ENCODE measurements around the gene ANGPT4.

The ANGPT4 gene

DNA sequence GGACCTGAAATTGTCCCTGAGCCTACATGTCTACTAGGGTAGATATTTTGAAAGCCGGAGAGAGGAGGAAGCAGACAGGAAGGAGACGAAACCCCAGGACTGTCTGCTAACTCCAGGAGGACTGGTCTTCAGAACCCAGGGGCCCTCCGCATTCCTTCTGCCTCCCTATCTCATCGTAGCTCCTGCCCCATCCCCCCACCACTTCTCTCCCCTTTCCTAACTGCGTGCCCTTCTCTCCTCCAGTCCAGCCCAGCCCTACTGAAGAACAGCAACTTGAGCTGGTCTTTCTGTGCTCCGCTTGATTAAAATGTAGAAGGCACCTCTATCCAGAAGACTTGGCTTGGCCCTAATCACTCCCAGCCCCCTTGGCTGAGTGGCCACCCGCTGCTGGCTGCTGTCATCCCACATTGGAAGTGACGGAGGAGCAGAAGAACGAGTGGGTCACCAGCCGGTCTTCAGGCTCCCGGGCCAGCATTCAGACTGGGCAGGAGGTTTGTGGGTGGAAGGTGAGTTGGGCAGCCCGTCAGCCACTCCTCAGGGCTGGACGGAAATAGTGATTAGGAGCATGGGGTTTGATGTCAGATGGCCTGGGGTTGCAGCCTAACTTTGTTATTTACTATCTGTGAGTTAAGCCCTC is 28.8 kb upstream of the ANGPT4 start:
- no peak overlapping the region for H3K4me3 ChIP-seq (ENCODE audit: low read length)
- no peak for DNase-seq (ENCODE audit: low read depth, low spot score)

DNA sequence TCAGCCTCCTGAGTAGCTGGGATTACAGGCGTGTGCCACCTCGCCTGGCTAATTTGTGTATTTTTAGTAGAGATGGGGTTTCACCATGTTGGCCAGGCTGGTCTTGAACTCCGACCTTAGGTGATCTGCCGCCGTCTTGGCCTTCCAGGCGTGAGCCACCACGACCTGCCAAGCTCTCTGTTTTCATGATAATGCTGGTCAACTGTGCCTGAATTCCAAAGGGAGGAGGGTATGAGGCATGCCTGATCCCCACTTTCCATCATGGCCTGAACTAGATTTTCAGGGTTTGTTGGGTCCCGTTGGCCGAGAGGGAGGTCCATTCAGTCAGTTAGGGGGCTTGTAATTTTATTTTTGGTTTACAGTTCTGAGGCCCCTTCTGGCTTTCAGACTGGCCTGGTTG is 28.0 kb upstream of the ANGPT4 start:
- no peak overlapping the region for H3K4me3 ChIP-seq (ENCODE audit: low read length)

DNA sequence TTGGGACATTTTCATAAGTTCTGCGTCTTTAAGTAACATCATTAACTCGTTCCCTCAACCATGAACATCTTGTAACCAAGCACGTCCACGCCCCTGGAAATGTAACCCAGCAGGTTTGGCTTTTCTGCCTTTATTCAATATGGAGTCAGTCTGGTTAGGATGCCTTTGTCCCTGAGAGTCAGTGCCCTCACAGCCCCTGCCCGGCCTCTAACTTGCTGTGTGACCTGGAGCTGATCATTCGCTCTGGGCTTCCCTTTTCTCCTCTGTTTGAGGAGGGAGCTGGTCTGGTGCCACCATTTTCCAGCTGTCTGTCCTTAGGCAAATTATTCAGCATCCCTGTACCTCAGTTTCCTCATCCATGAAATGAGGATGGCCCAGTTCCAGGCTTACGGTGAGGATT is 26.5 kb upstream of the ANGPT4 start:
- no peak for DNase-seq (ENCODE audit: low read depth, low spot score)
- no peak overlapping the region for H3K4me3 ChIP-seq (ENCODE audit: low read length)

More for the DNA sequence above, 28.0 kb upstream of the ANGPT4 start:
- no peak for DNase-seq (ENCODE audit: low read depth, low spot score)

DNA sequence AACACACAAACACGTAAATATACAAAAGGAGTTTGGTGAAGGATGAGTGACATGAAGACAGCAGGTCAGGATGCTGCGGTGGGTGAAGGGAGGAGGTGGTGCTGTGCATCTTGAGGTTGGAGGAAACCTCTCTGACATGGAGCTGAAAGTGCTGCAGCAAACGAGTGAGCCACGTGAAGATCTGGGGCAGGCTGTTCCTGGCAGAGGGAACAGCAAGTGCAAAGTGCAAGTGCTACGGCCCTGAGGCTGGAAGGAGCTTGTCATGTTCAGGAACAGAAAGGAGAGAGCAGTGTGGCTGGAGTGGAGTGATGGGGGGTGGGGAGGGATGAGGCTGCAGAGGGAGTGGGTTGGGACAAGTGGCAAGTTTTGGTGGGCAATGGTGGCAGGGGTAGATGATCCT is 24.8 kb upstream of the ANGPT4 start:
- H3K4me3 ChIP-seq (ENCODE audit: low read length) = no peak overlapping the region
- DNase-seq (ENCODE audit: low read depth, low spot score) = no peak

DNA sequence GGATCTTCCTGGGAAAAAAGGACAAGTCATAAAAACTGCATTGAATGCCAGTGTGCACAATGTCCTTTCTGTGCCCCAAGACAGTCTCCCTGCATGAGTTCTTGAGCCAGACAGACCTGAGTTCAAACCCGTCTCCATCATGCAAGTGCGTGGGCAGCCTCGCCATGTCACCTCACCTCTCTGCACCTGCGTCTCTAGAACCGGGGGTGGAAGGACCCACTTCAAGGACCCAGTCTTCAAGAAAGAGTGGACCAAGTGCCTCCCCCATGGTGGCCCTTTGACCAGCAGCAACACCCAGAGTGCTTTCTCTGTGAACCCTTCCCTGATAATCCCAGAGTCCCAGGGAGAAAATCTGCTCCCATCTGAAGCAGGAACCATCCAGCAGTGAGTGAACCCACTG is 23.5 kb upstream of the ANGPT4 start:
- no peak overlapping the region for H3K4me3 ChIP-seq (ENCODE audit: low read length)
- no peak for DNase-seq (ENCODE audit: low read depth, low spot score)

DNA sequence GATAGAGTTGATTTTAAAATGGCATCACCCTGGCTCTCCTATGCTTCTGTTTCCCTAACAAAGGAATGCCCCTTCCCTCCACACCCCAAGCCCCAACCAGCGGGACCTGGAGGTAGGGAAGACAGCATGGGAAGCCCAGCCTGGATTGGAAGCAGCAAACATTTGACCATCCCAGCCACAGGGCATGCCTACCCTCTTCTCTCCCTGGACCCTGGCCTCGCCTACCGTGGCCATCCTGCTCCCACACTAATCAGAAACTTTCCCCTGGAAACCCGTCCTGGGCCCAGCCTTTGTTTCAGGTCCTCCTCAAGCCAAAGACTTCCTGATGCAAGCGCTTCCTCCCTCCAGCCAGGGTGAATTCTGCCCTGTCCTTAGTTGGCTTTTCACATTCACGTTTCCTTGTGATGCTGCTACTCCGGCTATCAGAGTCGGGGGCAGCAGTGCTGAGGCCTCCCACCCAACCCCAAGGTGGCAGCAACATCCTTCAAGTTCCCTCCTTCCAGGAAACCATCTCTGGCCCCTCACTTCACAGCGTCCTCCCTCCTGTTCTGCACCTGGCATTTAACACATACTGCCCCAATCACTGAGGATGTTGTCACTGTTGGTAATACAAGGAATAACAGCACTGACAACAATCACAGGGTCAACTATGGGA is 18.2 kb upstream of the ANGPT4 start:
- H3K4me3 ChIP-seq (ENCODE audit: low read length) = no peak overlapping the region
- DNase-seq (ENCODE audit: low read depth, low spot score) = no peak

DNA sequence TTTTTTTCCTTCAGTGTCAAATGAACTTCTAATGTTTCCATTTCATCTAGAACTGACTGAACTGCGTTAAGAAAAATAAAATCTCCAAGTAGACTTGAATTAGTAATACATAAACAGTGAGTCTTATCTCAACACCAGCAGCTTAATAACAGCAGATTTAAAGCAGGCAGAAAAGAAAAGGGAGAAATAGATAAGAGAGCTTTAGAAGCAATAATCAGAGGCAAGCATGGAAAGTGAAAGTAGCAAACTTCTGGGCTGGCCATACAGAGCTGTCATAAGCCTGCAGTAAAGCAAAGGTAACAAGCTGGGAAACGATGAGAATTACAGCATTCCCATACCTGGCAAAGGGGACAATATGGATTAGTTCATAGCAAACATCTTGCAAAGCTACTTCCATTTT is 16.9 kb upstream of the ANGPT4 start:
- no peak overlapping the region for H3K4me3 ChIP-seq (ENCODE audit: low read length)
- no peak for DNase-seq (ENCODE audit: low read depth, low spot score)

DNA sequence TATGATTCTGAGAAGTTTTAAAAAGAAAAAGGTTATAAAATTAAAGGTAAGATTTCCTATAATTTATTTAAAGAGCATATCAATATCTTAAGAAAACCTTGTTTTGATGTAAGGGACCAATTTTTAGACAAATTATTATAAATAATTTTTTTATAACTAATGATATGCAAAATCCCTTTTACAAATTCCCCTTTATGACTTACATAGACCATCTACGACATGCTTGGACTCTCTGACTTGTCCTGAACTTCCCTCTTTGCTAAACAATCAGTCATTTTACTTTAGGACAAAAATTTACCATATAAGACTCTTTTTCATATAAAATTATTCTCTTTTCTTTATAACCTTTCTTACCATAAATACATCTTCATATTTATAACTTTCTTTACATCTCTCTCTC is 15.3 kb upstream of the ANGPT4 start:
- no peak overlapping the region for H3K4me3 ChIP-seq (ENCODE audit: low read length)
- DNase-seq (ENCODE audit: low read depth, low spot score) = peak; percentile 7

DNA sequence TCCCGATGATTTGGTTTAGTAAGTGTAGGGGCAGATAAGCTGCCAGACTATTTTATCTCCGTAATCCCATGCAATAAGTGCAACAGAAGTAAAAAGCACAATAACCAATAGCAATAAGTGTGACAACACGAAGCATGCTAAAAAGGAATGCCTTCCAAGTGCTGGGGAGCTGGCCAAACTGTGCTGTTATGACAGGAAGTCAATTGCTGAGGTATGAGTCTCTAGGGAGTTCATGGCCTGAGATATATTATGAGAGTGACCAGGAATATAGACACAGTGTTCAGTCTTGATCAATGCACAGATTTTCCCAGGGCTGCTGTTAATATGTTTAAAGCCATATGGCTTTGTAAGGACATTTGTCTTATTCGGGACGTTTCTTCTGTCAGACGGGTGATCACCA is 10.5 kb upstream of the ANGPT4 start:
- H3K4me3 ChIP-seq (ENCODE audit: low read length) = no peak overlapping the region
- no peak for DNase-seq (ENCODE audit: low read depth, low spot score)

DNA sequence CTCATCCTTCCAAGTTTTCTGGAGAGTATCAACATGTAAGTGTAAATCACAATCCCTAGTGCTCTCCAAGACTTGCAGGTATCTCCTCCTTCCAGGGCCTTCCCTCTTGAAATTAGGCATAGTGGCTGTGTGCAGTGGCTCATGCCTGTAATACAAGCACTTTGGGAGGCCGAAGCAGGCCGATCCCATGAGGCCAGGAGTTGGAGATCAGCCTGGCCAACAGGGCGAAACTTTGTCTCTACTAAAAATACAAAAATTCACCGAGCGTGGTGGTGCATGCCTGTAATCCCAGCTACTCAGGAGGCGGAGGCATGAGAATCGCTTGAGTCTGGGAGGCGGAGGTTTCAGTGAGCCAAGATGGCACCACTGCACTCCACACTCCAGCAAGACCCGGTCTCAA is 9.4 kb upstream of the ANGPT4 start:
- H3K4me3 ChIP-seq (ENCODE audit: low read length) = no peak overlapping the region
- DNase-seq (ENCODE audit: low read depth, low spot score) = no peak

DNA sequence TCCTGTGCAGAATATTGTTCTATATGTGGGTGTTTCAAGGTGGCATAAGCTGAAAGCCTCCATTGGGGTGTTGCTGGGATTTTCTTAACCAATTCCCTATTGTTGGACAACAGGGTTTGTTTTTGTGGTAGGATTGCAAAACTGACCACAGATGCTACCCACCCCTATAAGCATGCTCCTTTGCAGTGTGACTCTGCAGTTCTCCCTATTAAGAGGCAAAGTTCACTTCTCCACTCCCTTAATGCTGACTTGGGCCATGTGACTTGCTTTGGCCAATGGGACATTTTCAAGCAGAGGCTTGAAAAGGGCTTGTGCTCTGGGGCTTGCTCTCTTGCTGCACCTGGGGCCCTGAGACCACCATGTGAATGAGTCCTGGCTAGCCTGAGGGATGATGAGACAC is 8.5 kb upstream of the ANGPT4 start:
- no peak for DNase-seq (ENCODE audit: low read depth, low spot score)
- no peak overlapping the region for H3K4me3 ChIP-seq (ENCODE audit: low read length)

DNA sequence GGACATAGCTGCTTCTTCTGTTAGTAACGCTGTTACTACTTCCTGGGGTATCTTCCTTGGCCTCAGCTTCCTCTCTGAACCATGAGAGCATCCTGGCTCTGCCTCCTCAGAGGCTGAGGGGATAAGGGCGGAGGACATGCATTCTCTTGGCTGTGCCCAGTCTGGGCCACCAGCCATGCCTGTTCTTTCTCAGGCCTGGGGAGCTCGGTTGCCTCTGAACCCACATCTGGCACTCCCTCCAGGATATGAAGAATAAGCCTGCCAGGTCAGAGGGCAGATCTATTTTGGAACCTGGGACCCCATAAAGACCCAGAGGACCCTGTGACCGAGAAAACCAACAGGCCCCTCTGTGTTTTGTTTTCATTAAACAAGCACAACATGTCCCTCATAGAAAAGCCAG is 6.6 kb upstream of the ANGPT4 start:
- no peak for DNase-seq (ENCODE audit: low read depth, low spot score)
- H3K4me3 ChIP-seq (ENCODE audit: low read length) = no peak overlapping the region

DNA sequence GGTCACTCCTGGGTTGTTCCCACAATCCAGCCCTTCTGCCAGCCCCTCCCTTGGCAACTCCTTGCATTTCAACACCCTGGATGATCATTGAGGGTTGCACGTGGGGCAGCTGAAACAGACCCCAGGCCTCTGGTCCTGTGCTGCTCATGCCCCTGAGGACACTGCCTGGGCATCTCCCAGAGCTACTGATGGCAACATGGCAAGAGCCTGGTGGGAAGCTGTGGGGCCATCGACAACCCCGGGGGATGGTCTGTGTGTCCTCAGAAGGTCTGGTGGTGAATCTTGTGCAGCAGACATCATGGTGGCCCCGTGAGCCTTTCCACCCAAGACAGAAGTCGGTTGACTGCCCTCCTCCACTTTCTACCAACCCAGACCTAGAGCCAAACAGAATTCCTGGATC is 4.9 kb upstream of the ANGPT4 start:
- H3K4me3 ChIP-seq (ENCODE audit: low read length) = no peak overlapping the region
- no peak for DNase-seq (ENCODE audit: low read depth, low spot score)

DNA sequence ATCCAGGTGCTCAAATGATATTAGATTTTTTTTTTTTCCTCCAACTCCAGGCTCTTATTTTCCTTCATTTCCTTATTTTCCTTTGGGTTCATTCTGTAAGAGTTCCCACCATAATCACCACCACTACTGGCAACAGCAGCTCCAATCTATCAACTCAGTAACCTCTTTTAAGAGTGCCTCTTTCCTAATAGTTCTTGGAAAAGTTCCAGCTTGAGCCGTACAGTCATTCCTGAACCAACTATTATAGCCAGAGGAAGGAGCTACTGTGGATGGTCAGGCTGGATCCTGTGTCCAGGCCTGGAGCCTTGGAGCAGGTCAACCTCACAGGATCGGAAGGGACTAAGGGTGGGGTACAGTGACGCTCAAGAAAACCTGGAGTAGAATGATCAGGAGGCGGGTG is 4.2 kb upstream of the ANGPT4 start:
- no peak for DNase-seq (ENCODE audit: low read depth, low spot score)
- no peak overlapping the region for H3K4me3 ChIP-seq (ENCODE audit: low read length)

DNA sequence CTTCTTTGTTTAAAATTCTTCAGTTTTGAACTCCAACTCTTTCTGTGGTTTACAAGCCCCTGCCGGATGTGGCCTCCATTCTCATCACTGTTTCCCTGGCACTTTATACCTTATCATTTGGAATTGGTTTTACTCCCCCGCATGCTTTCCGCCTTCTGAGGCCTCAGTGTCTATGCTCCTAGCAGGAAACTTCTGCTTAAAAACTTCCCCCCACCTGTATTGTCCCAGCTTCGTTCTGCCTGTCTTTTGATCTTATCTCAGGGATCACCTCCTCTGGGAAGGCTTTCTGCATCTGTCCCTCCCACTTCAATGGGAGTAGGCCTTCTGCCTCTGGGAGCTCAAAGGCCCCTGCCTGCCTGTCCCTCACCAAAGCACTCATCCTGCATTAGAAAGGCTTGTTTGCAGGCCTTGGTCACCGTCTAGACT is 3.4 kb upstream of the ANGPT4 start:
- peak; percentile 32 for DNase-seq (ENCODE audit: low read depth, low spot score)
- H3K4me3 ChIP-seq (ENCODE audit: low read length) = no peak overlapping the region

DNA sequence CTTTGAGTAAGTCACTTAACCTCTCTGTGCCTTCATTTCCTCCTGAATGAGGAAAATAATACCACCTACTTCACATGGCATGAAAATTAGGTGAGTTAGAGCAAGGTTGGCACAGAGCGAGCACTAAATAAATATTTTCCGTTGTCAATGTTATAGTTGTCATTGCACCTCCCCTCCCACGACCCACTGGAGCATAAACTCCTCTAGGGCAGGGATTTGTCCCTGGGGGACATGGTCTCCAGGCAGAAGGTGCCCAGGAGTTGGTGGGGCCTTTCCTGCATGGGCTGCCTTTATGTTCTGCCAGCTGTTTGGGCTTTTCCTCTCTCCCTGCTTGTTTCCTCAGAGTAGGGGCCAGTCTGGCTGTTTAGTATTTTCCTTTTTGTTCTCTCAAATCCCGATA is 1.3 kb upstream of the ANGPT4 start:
- no peak overlapping the region for H3K4me3 ChIP-seq (ENCODE audit: low read length)
- DNase-seq (ENCODE audit: low read depth, low spot score) = no peak

DNA sequence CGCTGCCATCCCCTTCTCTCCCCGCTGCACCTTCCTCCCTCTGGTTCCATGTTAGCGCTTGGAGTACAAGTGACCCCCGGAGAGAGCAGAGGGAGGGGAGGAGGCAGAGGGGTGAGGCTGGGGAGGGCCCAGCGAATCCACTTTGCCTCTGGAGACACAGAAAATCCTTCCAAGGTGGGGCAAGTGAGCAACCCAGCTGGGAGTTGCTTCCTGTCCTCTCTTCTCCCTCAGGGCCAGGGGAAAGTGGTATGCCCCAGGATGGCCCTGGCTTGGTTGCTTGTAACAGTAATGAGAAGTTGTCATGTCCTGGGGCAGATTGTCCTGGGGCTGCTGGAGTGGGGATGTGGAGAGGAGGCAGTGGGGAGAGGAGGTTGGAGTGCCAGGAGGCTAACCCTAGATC is 691 bp upstream of the ANGPT4 start:
- no peak for DNase-seq (ENCODE audit: low read depth, low spot score)

DNA sequence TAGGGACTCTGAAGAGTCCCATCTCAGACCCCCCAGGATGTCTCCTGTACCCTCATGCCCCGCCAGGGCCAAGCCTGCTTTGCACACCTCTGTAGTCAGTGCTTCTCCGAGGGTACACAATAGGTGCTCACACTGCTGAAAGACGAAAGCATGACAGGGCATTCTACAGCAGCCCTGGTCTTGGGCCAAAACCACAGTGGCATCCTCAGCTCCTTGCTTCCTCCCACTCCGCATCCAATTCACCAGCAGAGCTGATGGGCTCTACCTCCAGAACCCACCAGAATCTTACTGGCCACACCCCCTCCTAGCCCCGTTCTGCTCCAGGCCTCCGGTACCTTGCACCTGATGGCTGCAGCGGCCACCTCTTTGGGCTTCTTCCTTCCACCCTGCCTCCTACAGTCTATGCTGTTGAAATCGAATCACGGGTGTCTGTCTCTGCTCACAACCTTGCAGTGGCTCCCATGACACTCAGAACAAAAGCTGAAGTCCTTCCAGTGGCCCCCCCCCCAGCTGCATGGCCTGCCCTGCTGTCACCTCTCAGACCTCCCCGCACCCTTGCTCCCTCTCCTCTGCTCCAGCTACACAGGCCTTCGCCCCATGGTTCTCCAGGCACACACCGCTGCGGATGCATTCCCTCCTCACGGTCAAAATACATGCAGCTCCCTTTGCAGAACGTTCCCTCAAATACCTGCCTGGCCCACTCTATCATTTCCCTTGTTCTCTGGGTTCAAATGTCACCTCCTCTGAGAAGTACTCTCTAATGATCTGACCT is 1.2 kb downstream of the ANGPT4 start:
- H3K4me3 ChIP-seq (ENCODE audit: low read length) = no peak overlapping the region
- no peak for DNase-seq (ENCODE audit: low read depth, low spot score)

More for the DNA sequence above, 691 bp upstream of the ANGPT4 start:
- H3K4me3 ChIP-seq (ENCODE audit: low read length) = no peak overlapping the region

DNA sequence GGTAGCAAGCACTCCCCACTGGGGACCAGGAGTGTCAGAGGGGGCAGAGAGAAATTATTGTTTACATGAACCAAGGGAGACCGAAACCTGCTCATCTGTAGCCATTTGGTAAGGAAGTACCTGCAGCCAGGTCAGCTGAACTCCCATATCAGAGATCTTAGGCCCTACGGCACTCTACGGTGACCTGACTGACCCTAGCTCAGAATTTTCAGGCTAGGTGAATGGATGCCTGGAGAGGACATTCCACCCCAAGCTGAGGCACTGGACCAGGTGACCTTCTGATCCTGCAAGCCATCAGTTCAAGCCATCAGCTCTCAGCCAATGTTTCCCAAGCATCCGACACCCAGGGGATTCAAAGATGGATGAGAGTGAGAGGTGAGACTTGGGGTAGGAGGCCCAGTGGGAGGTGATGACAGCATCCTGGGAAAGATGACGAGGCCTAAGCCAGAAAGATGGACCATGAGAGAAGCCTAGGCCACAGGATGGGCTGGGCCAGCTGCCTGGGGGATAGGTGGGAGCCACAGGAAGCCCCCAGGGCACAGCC is 2.8 kb downstream of the ANGPT4 start:
- H3K4me3 ChIP-seq (ENCODE audit: low read length) = no peak overlapping the region
- no peak for DNase-seq (ENCODE audit: low read depth, low spot score)

DNA sequence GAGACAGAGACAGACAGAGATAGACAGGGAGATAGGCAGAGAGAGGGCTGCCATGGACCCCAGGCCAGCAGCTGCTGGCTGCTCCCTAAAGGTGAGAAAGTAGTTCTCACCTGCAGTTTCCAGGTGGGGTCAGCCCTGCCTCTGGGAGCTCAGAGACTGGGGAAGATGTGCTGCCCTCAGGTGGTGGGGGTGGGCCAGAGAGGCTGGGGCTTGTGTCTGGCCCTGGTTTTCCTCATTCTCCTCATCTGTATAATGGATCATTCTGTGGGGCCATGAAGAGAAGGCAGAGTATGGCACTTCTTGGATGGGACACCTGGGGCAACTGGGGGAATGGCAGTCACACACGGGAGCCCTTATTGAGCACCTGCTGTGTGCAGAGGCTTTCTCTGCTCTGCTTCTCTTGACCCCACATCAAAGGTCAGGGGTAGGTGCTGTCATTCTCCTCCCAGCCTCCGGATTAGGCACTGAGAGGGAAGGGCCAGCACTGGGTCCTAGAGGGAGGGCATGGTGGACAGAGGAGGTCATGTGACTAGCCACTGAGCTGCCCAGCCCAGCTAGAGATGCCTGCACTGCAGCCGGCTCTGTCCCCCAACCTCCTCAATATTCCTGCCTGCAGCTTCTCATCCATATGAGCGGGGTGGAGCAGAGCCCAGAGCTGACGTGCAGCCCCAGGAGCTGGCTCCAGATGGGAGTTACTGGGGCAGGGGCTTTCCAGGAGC is 4.1 kb downstream of the ANGPT4 start:
- DNase-seq (ENCODE audit: low read depth, low spot score) = no peak
- H3K4me3 ChIP-seq (ENCODE audit: low read length) = no peak overlapping the region
